SK-N-SH (cell line): ENCODE data around the gene HTR1E. TPM values are rescaled to one million over a fixed set of nuclear protein-coding genes. Genes with fewer than 3 reads are reported as not detected.

Experiments used
- CTCF ChIA-PET: fragments of 300-600, 350-600 bp; formaldehyde crosslinking; extraction: SDS; loops from one replicate; lab custom pipeline; 2021; lab: Yijun Ruan, JAX
- POLR2A ChIA-PET: fragments of 350-600 bp; sonication (Branson Sonifier 250); formaldehyde crosslinking; extraction: SDS; loops from one replicate; lab custom pipeline; 2020; ENCODE audit warnings: antibody characterized with exemption, inconsistent platforms; lab: Yijun Ruan, JAX
- DNase-seq: peaks from one replicate; pipeline ENCODE4 v3.0.0; 2012
- H2AFZ ChIP-seq: fragments of 200-600 bp; sonication (generic); 2 replicates; pipeline ENCODE4 v1.8.1; 2016; ENCODE audit warnings: antibody characterized with exemption, mild to moderate bottlenecking, low read depth
- H3F3A ChIP-seq: fragments of 200-600 bp; sonication (generic); replicated peaks from 2 replicates; pipeline ENCODE3; 2016; ENCODE audit warnings: antibody characterized with exemption, mild to moderate bottlenecking; ENCODE audit not compliant: insufficient read depth
- H3K27ac ChIP-seq, 2 experiments: fragments of 200-500 bp in 1 of 2; fragments of 200-600 bp in 1 of 2; sonication (Bioruptor generic) in 1 of 2; sonication (generic), shearing (Covaris generic) in 1 of 2; 2 replicates each; pipeline versions ENCODE4 v1.5.1 to v1.6.1; 2014 to 2016; ENCODE audit warnings: low read depth in 2 of 2, inconsistent platforms in 1 of 2, low read length in 1 of 2, mild to moderate bottlenecking in 1 of 2, mixed read lengths in 1 of 2
- H3K27me3 ChIP-seq: fragments of 200-600 bp; sonication (generic), shearing (Covaris generic); 2 replicates; pipeline ENCODE4 v1.6.1; 2016; ENCODE audit warnings: mixed run types; ENCODE audit not compliant: insufficient read depth
- H3K36me3 ChIP-seq, 2 experiments: fragments of 200-500 bp in 1 of 2; fragments of 200-600 bp in 1 of 2; sonication (Bioruptor generic) in 1 of 2; sonication (generic) in 1 of 2; replicated peaks in 1 of 2; 2 replicates each; pipeline versions ENCODE3 to v1.5.1; 2014 to 2016; ENCODE audit warnings: low read length in 1 of 2, mild to moderate bottlenecking in 1 of 2; ENCODE audit not compliant: insufficient read depth in 2 of 2, control insufficient read depth in 1 of 2
- H3K4me1 ChIP-seq, 2 experiments: fragments of 200-500 bp in 1 of 2; fragments of 200-600 bp in 1 of 2; sonication (Bioruptor generic) in 1 of 2; sonication (generic), shearing (Covaris generic) in 1 of 2; 2 replicates each; pipeline versions ENCODE4 v1.5.1 to v1.6.1; 2014 to 2016; ENCODE audit warnings: low read depth in 1 of 2, low read length in 1 of 2, mixed run types in 1 of 2; ENCODE audit not compliant: insufficient read depth in 2 of 2, control insufficient read depth in 1 of 2
- H3K4me2 ChIP-seq: fragments of 200-600 bp; sonication (generic), shearing (Covaris generic); 2 replicates; pipeline ENCODE4 v1.6.1; 2017; ENCODE audit warnings: mixed run types
- H3K4me3 ChIP-seq, 2 experiments: fragments of 200-500 bp in 1 of 2; fragments of 200-600 bp in 1 of 2; sonication (Bioruptor generic) in 1 of 2; sonication (generic), shearing (Covaris generic) in 1 of 2; 2 replicates each; pipeline versions ENCODE4 v1.5.1 to v1.8.1; 2014 to 2016; ENCODE audit warnings: low read depth in 2 of 2, inconsistent platforms in 1 of 2, low read length in 1 of 2, mild to moderate bottlenecking in 1 of 2, mixed read lengths in 1 of 2, moderate library complexity in 1 of 2
- H3K79me2 ChIP-seq: fragments of 200-600 bp; sonication (generic); 2 replicates; pipeline ENCODE4 v1.8.1; 2017; ENCODE audit warnings: mild to moderate bottlenecking; ENCODE audit not compliant: insufficient read depth
- H3K9ac ChIP-seq: fragments of 200-600 bp; sonication (generic); 2 replicates; pipeline ENCODE4 v1.6.1; 2017; ENCODE audit warnings: mixed run types
- H3K9me2 ChIP-seq: fragments of 200-600 bp; sonication (generic); 2 replicates; pipeline ENCODE4 v1.6.1; 2017; ENCODE audit warnings: mixed run types
- H3K9me3 ChIP-seq: fragments of 200-600 bp; sonication (generic); 2 replicates; pipeline ENCODE4 v1.6.1; 2017; ENCODE audit warnings: mixed run types, mild to moderate bottlenecking, moderate library complexity
- H4K20me1 ChIP-seq: fragments of 200-600 bp; sonication (generic); 2 replicates; pipeline ENCODE4 v1.6.1; 2017; ENCODE audit warnings: mild to moderate bottlenecking, mixed run types; ENCODE audit not compliant: insufficient read depth
- CHD2 ChIP-seq: fragments of 150-350 bp; IDR thresholded peaks from 2 replicates; pipeline ENCODE4 v1.6.1; 2018; ENCODE audit warnings: low read length; ENCODE audit not compliant: partially characterized antibody
- CTCF ChIP-seq: fragments of 200-600 bp; sonication (generic); IDR thresholded peaks from 2 replicates; pipeline ENCODE4 v1.6.1; 2017; ENCODE audit warnings: antibody characterized with exemption, mild to moderate bottlenecking, moderate library complexity
- EP300 ChIP-seq, 2 experiments: IDR thresholded peaks; 2 replicates each; pipeline versions ENCODE4 v1.4.0 to v1.6.1; 2012; ENCODE audit warnings: borderline replicate concordance in 1 of 2, low read depth in 1 of 2, low read length in 1 of 2
- FOSL2 ChIP-seq: IDR thresholded peaks from 2 replicates; pipeline ENCODE4 v1.4.0; 2012; ENCODE audit warnings: low read depth, mild to moderate bottlenecking, moderate library complexity, borderline replicate concordance
- FOXM1 ChIP-seq: IDR thresholded peaks from 2 replicates; pipeline ENCODE4 v1.4.0; 2012; ENCODE audit warnings: low read depth, mild to moderate bottlenecking
- GABPA ChIP-seq: IDR thresholded peaks from 2 replicates; pipeline ENCODE4 v1.4.0; 2012; ENCODE audit warnings: low read depth, mild to moderate bottlenecking
- GATA2 ChIP-seq: sonication (generic); formaldehyde crosslinking; IDR thresholded peaks from 2 replicates; pipeline ENCODE4 v1.5.0; 2020; ENCODE audit warnings: mild to moderate bottlenecking, missing genetic modification reagents
- JUND ChIP-seq: IDR thresholded peaks from 2 replicates; pipeline ENCODE4 v1.4.0; 2012
- MEF2A ChIP-seq: IDR thresholded peaks from 2 replicates; pipeline ENCODE4 v1.4.0; 2012; ENCODE audit warnings: low read depth, borderline replicate concordance
- MXI1 ChIP-seq: IDR thresholded peaks from 2 replicates; pipeline ENCODE4 v1.6.1; 2012; ENCODE audit warnings: mild to moderate bottlenecking, low read depth, low read length, improper control_type of control experiment
- NFIC ChIP-seq: IDR thresholded peaks from 2 replicates; pipeline ENCODE4 v1.4.0; 2012; ENCODE audit warnings: borderline replicate concordance
- PBX3 ChIP-seq: IDR thresholded peaks from 2 replicates; pipeline ENCODE4; 2012
- RAD21 ChIP-seq: IDR thresholded peaks from 2 replicates; pipeline ENCODE4 v1.6.1; 2012; ENCODE audit warnings: mild to moderate bottlenecking, low read length
- REST ChIP-seq: IDR thresholded peaks from 2 replicates; pipeline ENCODE4 v1.6.1; 2012; ENCODE audit warnings: mild to moderate bottlenecking, low read depth, low read length, moderate library complexity
- RFX5 ChIP-seq: IDR thresholded peaks from 2 replicates; pipeline ENCODE4 v1.6.1; 2012; ENCODE audit warnings: mild to moderate bottlenecking, improper control_type of control experiment, low read length
- SIN3A ChIP-seq: IDR thresholded peaks from 2 replicates; pipeline ENCODE4 v1.6.1; 2012; ENCODE audit warnings: low read depth, mild to moderate bottlenecking, low read length, moderate library complexity, borderline replicate concordance
- TAF1 ChIP-seq: IDR thresholded peaks from 2 replicates; pipeline ENCODE4 v1.6.1; 2012; ENCODE audit warnings: low read depth, mild to moderate bottlenecking, low read length, moderate library complexity, borderline replicate concordance
- YY1 ChIP-seq: IDR thresholded peaks from 2 replicates; pipeline ENCODE4 v1.4.0; 2012; ENCODE audit warnings: low read depth, mild to moderate bottlenecking
- ZBTB33 ChIP-seq: IDR thresholded peaks from 2 replicates; pipeline ENCODE4 v1.4.0; 2012; ENCODE audit warnings: low read depth, borderline replicate concordance
- WGBS: methylation state at CpG from one replicate; pipeline ENCODE4 v1.1.6; 2017; ENCODE audit warnings: low lambda C conversion rate; 5-methylcytosine and 5-hydroxymethylcytosine counted together
- polyA plus RNA-seq, 3 experiments: library from polyadenylated mRNA; depleted of rRNA; stranded (reverse); fragments of >200 nt; gene quantifications; 2 replicates each; pipeline ENCODE4 v1.2.3, GENCODE V29; 2012

HTR1E gene
- polyA plus RNA-seq, 1 of the 3 experiments (the other 2 are of a cell fraction), result 0.02 TPM

- TF ChIP-seq TAF1, result no peak
- no peak for TF ChIP-seq PBX3
- TF ChIP-seq MEF2A, result no peak
- TF ChIP-seq GATA2 (CRISPR knock-in tag), result peak; percentile 59
- H2AFZ ChIP-seq, result no peak overlapping the region
These were observed 6.6 kb downstream of the HTR1E start for GRCh38 chr6:86943819-86944407.

GRCh38 chr6:86949771-86950170, 12.4 kb downstream of the HTR1E start:
- CTCF ChIA-PET, result no interaction called here
- H3K27ac ChIP-seq, result no peak overlapping the region; a peak in 1 of 4 replicates
- WGBS, result 7% methylated on average over 3 of the region's 3 CpGs
- TF ChIP-seq CTCF (no peak), REST (no peak), SIN3A (no peak), MXI1 (no peak), GABPA (no peak), RAD21 (no peak), EP300 (IDR thresholded peaks at IDR 0.05; ENCODE audit: borderline replicate concordance in 1 of 2, low read depth in 1 of 2, low read length in 1 of 2) (no peak), CHD2 (no peak), JUND (no peak), RFX5 (no peak), NFIC (no peak), FOSL2 (no peak), FOXM1 (no peak), GATA2 (CRISPR knock-in tag) (no peak), YY1 (no peak), ZBTB33 (no peak)
- TF ChIP-seq, all 33 proteins: peak for 0
- Histone ChIP-seq H3K9ac (no peak overlapping the region), H3K36me3 (no peaks in the 10 kb centered on the region), H3K79me2 (no peaks in the 10 kb centered on the region), H3K27me3 (no peaks in the 10 kb centered on the region), H3K4me3 (no peak overlapping the region), H4K20me1 (no peaks in the 10 kb centered on the region), H3K9me2 (no peaks in the 10 kb centered on the region), H3K4me1 (peaks cover 0 to 12% of the 10 kb centered on the region in 2 experiments; a peak in 1 of 4 replicates), H2AFZ (no peak overlapping the region), H3K9me3 (no peaks in the 10 kb centered on the region), H3F3A (no peaks in the 10 kb centered on the region), H3K4me2 (no peak overlapping the region)
- no peak for DNase-seq
- POLR2A ChIA-PET, result interaction anchor here (1.0 kb wide), 1 partner anchor 12 kb away, joined by 3 read pairs; no protein-coding TSS in a partner anchor

More at GRCh38 chr6:86943819-86944407, 6.6 kb downstream of the HTR1E start:
- Histone ChIP-seq H3K4me1 (peaks cover 0 to 23% of the 10 kb centered on the region in 2 experiments; a peak in 1 of 4 replicates), H3F3A (no peaks in the 10 kb centered on the region), H3K9me2 (no peaks in the 10 kb centered on the region), H4K20me1 (no peaks in the 10 kb centered on the region), H3K9me3 (no peaks in the 10 kb centered on the region), H3K4me2 (no peak overlapping the region), H3K79me2 (no peaks in the 10 kb centered on the region), H3K27me3 (no peaks in the 10 kb centered on the region), H3K27ac (no peak overlapping the region; a peak in 1 of 4 replicates), H3K36me3 (no peaks in the 10 kb centered on the region), H3K9ac (no peak overlapping the region), H3K4me3 (no peak overlapping the region; a peak in 1 of 4 replicates)
- ChIA-PET POLR2A (no interaction called here), CTCF (interaction anchor here (1.0 to 1.5 kb wide), 2 partner anchors 1021 kb away, joined by 3 read pairs; no protein-coding TSS in a partner anchor)
- DNase-seq, result no peak
- WGBS, result 26% methylated on average over 4 of the region's 5 CpGs
